Measurements from ENCODE around the gene FAM131C.
A peak's percentile ranks its signal among the peaks of the same experiment; 100 is the strongest.

The FAM131C gene

DNA sequence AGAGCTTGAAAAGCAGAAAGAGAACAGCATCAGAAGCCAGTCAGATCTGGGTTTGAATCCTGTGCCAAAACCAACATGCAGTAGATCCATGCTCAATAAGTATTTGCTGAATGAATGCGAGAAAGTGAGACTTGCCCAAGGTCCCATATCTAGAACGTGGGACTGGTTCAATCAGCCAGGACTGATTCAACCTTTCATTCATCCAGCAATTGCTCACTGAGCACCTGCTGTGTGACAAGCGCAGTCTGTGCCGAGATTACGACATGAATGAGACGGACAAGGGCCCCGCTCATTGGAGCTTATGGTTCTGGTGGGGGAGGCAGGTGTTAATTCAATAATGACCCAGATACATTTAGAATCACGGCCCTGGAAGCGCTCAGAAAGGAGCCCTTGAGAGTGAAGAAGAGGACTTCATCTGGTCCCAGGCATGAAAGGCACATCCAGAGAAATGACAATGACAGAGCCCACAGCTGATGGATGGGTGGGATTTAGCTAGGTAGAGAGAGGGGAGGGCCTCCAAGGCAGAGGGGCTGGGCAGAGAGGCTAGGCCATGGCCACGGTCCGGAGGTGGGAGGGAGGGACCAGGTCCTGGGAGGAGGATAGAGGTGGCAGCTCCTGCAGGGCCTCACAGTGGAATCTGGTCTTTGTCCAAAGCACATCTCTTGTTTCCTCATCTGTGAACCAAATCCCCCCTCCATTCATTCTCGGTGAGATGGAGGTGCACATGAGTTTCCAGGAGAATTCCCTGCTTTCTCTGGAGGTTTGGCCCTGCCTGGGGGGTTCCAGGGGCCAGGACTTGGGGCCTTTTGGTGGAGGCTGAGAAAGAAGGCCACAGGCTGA lies 4.2 kb upstream of the FAM131C start:
- TF ChIP-seq, protein P1, sequence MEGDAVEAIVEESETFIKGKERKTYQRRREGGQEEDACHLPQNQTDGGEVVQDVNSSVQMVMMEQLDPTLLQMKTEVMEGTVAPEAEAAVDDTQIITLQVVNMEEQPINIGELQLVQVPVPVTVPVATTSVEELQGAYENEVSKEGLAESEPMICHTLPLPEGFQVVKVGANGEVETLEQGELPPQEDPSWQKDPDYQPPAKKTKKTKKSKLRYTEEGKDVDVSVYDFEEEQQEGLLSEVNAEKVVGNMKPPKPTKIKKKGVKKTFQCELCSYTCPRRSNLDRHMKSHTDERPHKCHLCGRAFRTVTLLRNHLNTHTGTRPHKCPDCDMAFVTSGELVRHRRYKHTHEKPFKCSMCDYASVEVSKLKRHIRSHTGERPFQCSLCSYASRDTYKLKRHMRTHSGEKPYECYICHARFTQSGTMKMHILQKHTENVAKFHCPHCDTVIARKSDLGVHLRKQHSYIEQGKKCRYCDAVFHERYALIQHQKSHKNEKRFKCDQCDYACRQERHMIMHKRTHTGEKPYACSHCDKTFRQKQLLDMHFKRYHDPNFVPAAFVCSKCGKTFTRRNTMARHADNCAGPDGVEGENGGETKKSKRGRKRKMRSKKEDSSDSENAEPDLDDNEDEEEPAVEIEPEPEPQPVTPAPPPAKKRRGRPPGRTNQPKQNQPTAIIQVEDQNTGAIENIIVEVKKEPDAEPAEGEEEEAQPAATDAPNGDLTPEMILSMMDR (IDR thresholded peaks at IDR 0.05; ENCODE audit: control insufficient read depth, extremely low read depth, insufficient read depth), result no peak
- no peak overlapping the region for H3K4me3 ChIP-seq (ENCODE audit: low read depth, low read length)
- no peak for DNase-seq (ENCODE audit: low read depth)

DNA sequence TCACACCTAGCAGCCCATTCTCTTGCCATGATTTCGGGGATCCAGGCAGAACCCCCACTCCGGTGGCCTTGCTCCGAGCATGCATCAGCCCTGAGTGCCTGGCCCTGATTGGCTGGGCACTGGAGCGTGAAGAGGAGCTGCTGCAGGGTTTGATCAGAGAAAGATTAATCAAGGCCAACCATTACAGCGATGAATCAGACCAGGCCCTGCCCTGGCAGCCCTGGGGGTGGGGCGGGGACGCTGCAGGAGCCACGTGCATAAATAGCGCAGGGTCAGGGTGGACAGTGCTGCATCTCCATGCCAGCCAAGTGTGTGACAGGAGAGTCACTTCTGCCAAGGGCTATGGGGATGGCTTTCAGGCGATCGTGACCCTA lies 3.4 kb upstream of the FAM131C start:
- TF ChIP-seq, protein P1 (IDR thresholded peaks at IDR 0.05; ENCODE audit: control insufficient read depth, extremely low read depth, insufficient read depth), result no peak
- no peak overlapping the region for H3K4me3 ChIP-seq (ENCODE audit: low read depth, low read length)
- no peak for DNase-seq (ENCODE audit: low read depth)

DNA sequence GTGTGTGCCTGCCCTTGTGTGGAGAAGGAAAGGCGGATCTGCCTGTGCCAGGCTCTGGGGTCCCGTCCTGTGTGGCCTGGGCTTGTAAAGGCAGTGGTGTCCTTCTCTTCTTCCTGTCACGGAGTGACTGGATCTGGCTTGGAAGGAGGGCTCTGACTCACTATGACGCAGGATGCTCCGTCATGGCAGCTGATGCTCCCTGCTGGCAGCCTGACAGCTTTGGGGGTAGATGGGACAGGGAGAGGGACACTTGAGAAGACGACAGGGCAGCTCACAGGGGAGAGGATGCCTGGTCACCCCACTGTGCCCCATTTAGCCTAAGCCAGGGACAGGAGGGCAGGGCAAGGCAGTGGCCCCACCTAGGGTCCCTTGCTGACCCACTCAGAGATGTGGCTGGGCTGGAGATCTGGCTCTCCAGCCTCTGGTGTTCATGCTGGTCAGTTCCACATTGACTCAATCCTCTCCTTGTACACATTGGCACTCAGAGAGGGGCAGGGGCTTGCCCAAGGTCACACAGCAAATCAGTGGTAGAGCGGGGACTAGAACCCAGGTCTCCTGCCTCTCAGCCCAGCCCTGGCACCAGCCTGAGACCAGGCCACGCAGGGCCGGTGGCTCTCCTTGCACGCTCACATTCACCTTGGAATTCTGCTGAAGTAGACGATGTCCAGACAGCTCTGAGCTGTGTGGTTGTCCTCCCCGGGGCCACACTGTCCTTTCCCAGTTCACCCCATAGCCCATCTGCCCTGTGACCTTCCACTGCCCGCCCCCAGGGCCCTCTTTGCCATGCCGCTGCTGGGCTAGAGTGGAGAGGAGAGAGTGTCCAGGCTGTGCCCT lies 2.8 kb upstream of the FAM131C start:
- TF ChIP-seq, protein P1 (IDR thresholded peaks at IDR 0.05; ENCODE audit: control insufficient read depth, extremely low read depth, insufficient read depth), result no peak
- no peak overlapping the region for H3K4me3 ChIP-seq (ENCODE audit: low read depth, low read length)
- no peak for DNase-seq (ENCODE audit: low read depth)

DNA sequence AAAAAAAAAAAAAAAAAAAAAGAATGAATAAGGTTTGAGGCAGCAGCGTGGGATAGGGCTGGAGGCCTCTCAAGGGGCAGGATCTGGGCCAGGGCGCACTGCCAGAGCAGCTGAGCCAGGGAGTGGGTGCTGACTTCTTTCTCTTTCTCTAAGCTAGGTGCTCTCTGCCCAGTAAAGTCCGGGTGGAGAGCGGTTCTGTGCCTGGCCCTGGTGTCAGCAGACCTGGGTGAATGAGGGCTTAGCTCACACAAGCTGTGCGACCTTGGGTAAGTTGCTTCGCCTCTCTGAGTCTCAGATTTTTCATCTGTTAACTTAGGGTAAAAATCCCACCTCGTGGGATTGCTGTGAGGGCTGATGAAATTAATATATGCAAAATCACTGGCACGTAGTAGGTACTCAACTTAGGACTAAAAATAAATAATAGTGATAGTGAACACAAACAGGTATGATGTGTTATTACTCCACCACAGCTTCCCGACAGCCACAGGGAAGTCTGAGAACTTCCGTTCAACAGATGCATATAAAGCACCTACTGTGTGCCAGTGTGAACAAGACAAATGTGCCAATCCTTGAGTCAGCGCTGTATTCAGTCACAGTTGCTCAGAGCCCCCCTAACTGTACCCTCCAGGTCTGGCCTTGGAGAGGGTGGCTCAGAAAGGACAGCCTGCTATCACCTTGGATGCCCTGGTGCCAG lies 2.0 kb upstream of the FAM131C start:
- no peak for DNase-seq (ENCODE audit: low read depth)
- no peak overlapping the region for H3K4me3 ChIP-seq (ENCODE audit: low read depth, low read length)
- TF ChIP-seq, protein P1 (IDR thresholded peaks at IDR 0.05; ENCODE audit: control insufficient read depth, extremely low read depth, insufficient read depth), result no peak

DNA sequence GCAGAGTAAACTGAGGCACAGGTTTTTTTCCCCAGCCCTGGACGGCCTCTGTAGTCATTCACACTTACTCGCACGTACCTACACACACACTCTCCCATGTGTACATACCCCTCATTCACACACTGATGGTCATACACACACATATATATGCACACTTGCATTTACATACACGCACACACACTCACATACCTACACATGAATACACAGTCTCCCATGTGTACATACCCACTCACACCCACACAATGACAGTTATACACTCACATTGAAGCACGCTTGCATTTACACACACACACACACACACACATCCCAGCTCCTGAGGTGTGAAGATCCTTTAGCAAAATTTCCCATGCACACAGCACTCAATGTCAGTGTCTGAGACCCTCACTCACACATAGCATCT lies 766 bp upstream of the FAM131C start:
- DNase-seq (ENCODE audit: low read depth), result no peak
- no peak overlapping the region for H3K4me3 ChIP-seq (ENCODE audit: low read depth, low read length)
- TF ChIP-seq, protein P1 (IDR thresholded peaks at IDR 0.05; ENCODE audit: control insufficient read depth, extremely low read depth, insufficient read depth), result no peak

DNA sequence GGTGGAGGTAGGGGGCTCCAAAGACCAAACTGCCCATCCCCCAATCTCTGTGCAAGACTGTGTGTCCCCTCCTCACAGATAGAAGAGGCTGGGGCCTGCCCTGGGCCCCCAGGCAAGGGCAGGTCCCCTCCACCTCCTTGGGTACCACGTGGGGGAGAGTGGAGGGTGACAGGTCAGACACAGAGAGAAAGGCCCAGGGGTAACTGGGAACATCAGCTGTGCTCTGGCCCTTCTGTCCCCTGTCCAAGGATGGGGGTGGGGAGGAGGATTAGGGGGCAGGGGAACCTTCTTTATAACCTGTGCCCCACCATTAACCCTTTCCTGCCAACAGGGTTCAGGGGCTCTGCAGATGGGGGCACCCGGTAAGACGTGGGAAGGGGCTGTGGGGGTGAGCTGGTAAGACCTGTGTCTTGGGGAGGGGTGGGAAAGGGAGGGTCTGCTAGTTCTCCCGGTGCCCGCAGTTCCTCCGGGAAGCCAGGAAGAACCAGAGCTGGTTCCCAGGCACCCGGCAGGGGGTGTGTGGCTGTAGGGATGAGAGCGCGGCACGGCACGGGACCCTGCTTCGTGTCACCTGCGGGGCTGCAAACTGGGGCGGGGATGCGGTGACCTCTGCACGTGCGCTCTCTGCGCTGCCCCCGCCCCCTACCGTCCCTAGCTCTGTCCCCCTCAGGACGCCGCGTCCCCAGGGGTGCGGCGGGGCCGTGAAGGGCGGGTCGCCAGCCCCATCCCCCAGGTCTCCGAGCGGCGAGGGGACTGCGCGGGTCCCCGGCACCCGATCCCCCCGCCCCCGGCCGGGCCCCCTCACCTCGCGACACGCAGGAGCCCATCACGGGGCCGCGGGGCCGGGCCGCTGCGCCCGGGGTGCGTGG lies 601 bp downstream of the FAM131C start:
- peak overlapping the region; percentile 29; the same call in 1 of the 2 replicates for H3K4me3 ChIP-seq (ENCODE audit: low read depth, low read length)
- DNase-seq (ENCODE audit: low read depth), result no peak
- TF ChIP-seq, protein P1 (IDR thresholded peaks at IDR 0.05; ENCODE audit: control insufficient read depth, extremely low read depth, insufficient read depth), result no peak
